GM10248 (cell line): ENCODE data around the gene APOLD1.
A peak's percentile ranks its signal among the peaks of the same experiment; 100 is the strongest.
"Not testable (repeated sequence)": the region's sequence is repeated elsewhere in the genome, so short reads cannot be mapped to it uniquely, and the experiment has no call there.

Experiments used
- CTCF ChIA-PET: fragments of 300-600 bp; sonication (Branson Sonifier 250); formaldehyde crosslinking; extraction: SDS; loops from one replicate; lab custom pipeline; 2021; ENCODE audit warnings: antibody characterized with exemption; lab: Yijun Ruan, JAX
- POLR2A ChIA-PET: fragments of 350-650 bp; sonication (Branson Sonifier 250); formaldehyde crosslinking; extraction: SDS; loops from one replicate; lab custom pipeline; 2020; ENCODE audit warnings: antibody characterized with exemption; lab: Yijun Ruan, JAX
- DNase-seq: peaks from one replicate; pipeline ENCODE4 v3.0.0; 2012; ENCODE audit errors: extremely low spot score
- CTCF ChIP-seq: IDR thresholded peaks from 2 replicates; pipeline ENCODE4 v1.5.1; 2012; ENCODE audit warnings: mild to moderate bottlenecking, low read depth; ENCODE audit errors: extremely low read depth, missing control alignments, control extremely low read depth

Gene APOLD1

DNA sequence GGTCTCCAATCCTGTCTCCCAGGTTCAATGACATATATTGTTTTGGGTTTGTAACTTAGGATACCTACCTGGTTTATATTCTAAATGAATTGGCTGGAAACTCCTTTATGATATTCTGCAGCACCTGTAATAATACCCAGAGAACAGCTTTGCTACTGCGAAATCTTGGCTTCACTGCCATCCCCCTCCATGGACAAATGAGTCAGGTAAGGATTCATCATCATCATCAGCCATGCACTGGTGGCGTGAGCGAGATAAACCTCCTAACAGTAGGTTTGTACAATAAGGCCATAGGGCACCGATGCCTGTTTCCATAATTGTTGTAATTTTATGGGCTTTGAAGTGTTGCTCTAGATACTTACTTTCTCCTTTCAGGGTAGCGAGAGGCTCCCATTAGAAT lies 38.4 kb downstream of the APOLD1 start:
- ChIA-PET POLR2A (no interaction called here), CTCF (interaction anchor here (3.4 to 7.1 kb wide), 2 partner anchors 10 to 13 kb away, joined by 9 to 39 read pairs; no protein-coding TSS in a partner anchor)
- no peak for DNase-seq
- TF ChIP-seq CTCF = no peak

DNA sequence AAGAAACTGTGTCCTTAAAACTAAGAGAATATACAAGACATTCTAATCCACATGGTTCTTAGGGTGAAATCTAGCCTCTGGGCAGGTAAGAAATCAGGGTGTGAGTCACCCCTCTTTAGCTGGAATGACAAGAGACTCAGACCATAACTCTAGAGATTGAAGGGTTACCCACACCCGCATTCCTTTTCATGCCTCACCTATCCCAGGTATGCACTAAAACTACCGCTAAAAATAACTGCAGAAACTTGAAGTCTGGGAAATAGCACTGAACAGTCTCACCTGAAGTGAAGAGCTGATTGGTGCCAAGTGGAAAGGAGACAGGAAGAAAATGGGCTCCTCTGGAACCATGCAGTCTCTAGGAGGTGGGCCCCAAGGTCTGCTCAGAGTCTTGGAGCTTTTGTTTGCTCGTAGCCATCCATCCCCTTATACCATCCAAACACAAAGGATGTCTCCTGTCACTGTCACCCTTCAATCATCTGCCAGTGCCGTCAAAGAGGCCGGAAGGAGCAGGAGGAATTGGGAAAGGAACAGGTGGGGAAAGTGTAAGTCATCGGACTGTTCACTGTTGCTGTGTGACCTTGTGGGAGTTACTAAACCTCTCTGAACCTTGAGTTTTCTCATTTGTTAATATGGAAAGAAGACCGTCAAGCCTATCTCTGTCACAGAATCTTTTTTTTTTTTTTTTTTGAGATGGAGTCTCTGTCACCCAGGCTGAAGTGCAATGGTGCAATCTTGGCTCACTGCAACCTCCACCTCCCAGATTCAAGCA lies 50.1 kb downstream of the APOLD1 start:
- ChIA-PET POLR2A (no interaction called here), CTCF (interaction anchor here (1.0 to 5.0 kb wide), 6 partner anchors 10 to 377 kb away, joined by 3 to 41 read pairs (median 4); partner anchors contain the start of gene DDX47)
- TF ChIP-seq CTCF = no peak
- no peak for DNase-seq

DNA sequence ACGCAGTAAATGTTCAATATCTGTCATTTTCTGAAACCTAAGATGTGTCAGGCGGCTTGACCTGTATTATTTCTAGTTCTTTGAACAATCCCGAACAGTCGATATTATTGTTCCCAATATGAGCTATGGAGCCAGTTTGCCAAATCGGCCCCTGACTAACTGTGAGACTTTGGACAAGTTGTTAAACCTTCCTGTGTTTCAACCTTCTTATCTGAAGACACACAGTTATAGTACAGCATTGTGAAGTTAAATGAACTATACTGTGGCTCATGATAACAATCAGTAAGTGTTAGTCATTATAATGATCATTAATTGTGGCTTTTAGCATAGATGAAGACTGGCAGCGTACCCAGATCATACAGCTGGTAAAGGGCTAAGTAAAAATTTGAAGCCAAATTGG lies 51.1 kb downstream of the APOLD1 start:
- no peak for DNase-seq
- no peak for TF ChIP-seq CTCF
- ChIA-PET CTCF (interaction anchor here (0.7 to 5.0 kb wide), 12 partner anchors 9 to 375 kb away, joined by 3 to 41 read pairs (median 6); partner anchors contain the start of gene DDX47), POLR2A (no interaction called here)

GRCh38 chr12:12837025-12837812 lies 51.8 kb downstream of the APOLD1 start:
- CTCF ChIA-PET = interaction anchor here (0.7 to 5.0 kb wide), 14 partner anchors 8 to 375 kb away, joined by 3 to 41 read pairs (median 6); partner anchors contain the start of gene DDX47
- peak; percentile 44 for TF ChIP-seq CTCF
- peak; percentile 54 for DNase-seq
- POLR2A ChIA-PET = interaction anchor here (0.6 kb wide), 1 partner anchor 467 kb away, joined by 3 read pairs; no protein-coding TSS in a partner anchor

GRCh38 chr12:12837813-12838153 lies 52.3 kb downstream of the APOLD1 start:
- ChIA-PET POLR2A (interaction anchor here (0.6 kb wide), 3 partner anchors 43 to 523 kb away, joined by 3 to 8 read pairs (median 4); no protein-coding TSS in a partner anchor), CTCF (interaction anchor here (0.9 to 5.0 kb wide), 6 partner anchors 14 to 375 kb away, joined by 3 to 41 read pairs (median 4); partner anchors contain the start of gene DDX47)
- no peak for DNase-seq
- TF ChIP-seq CTCF = no peak

DNA sequence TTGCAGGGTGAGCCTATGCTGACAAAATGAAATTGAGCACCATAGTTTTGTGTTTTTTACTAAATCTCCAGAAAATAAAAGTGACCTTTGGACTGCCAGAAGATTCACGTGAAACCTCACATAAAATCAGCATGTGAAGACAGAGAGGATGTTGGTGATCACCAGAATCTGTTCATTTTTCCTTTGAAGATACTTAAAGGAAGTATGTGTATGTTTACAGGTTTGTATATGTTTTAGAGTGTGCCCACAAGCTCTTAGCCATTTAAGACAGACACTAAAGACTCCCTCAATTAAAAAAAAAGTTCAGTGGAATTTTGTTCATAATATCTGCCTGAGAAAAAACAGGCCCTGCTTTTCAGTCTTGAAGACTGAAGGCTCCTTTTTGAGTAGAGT lies 53.5 kb downstream of the APOLD1 start:
- CTCF ChIA-PET = interaction anchor here (1.2 to 5.0 kb wide), 4 partner anchors 16 to 373 kb away, joined by 3 to 41 read pairs (median 22); partner anchors contain the start of gene DDX47
- POLR2A ChIA-PET = no interaction called here
- no peak for TF ChIP-seq CTCF

GRCh38 chr12:12839439-12839838 lies 54.0 kb downstream of the APOLD1 start:
- POLR2A ChIA-PET, DNase-seq: not testable (repeated sequence)
- CTCF ChIA-PET = interaction anchor here (4.7 kb wide), 1 partner anchor 16 kb away, joined by 39 read pairs; no protein-coding TSS in a partner anchor

More for the DNA sequence above, 53.5 kb downstream of the APOLD1 start:
- no peak for DNase-seq
